ENCODE results near the gene RHBG. TPM values are rescaled to one million over a fixed set of nuclear protein-coding genes. Genes with fewer than 3 reads are reported as not detected.
A peak's percentile ranks its signal among the peaks of the same experiment; 100 is the strongest.
"Not testable (repeated sequence)": the region's sequence is repeated elsewhere in the genome, so short reads cannot be mapped to it uniquely, and the experiment has no call there.

RHBG gene
- 10 to 100 TPM in 3 of 4 donors, under 1 TPM in 1; 0.26 to 26.3 (median 10.4) TPM for polyA plus RNA-seq (ENCODE audit: insufficient read length in 4 of 4)

- DNase-seq (ENCODE audit: low read depth in 4 of 4, low spot score in 3 of 4), result no peak
These were observed at the start of gene RHBG for GRCh38 chr1:156368889-156369684. Gene RHBG (plus strand): TSS chr1:156369211. CDS start chr1:156369250, 39 bp downstream.

- no peak for DNase-seq (ENCODE audit: low read depth in 4 of 4, low spot score in 3 of 4)
These were observed 49.3 kb upstream of the RHBG start for GRCh38 chr1:156319664-156320063.

- no peak for DNase-seq (ENCODE audit: low read depth in 4 of 4, low spot score in 3 of 4)
These were observed 48.5 kb upstream of the RHBG start for GRCh38 chr1:156320560-156320959.

- DNase-seq (ENCODE audit: low read depth in 4 of 4, low spot score in 3 of 4), result not testable (repeated sequence)
These were observed 45.8 kb upstream of the RHBG start for GRCh38 chr1:156323179-156323578.

GRCh38 chr1:156336242-156336641 is 32.8 kb upstream of the RHBG start:
- no peak for DNase-seq (ENCODE audit: low read depth in 4 of 4, low spot score in 3 of 4)

- no peak for DNase-seq (ENCODE audit: low read depth in 4 of 4, low spot score in 3 of 4)
These were observed 31.7 kb upstream of the RHBG start for GRCh38 chr1:156337052-156337887.

GRCh38 chr1:156337888-156338179 is 31.2 kb upstream of the RHBG start:
- no peak for DNase-seq (ENCODE audit: low read depth in 4 of 4, low spot score in 3 of 4)

- DNase-seq (ENCODE audit: low read depth in 4 of 4, low spot score in 3 of 4), result peak; percentile 99
These were observed 30.6 kb upstream of the RHBG start, which contains the start of the genes CCT3 and TSACC for GRCh38 chr1:156338180-156338976. Gene CCT3 (minus strand): TSS chr1:156338292. CDS start chr1:156338184, 108 bp downstream. Gene TSACC (plus strand): TSS chr1:156338526. CDS start chr1:156339758, 1,232 bp downstream.

GRCh38 chr1:156342166-156342955 is 26.6 kb upstream of the RHBG start:
- DNase-seq (ENCODE audit: low read depth in 4 of 4, low spot score in 3 of 4), result no peak

GRCh38 chr1:156344409-156344808 is 24.6 kb upstream of the RHBG start:
- DNase-seq (ENCODE audit: low read depth in 4 of 4, low spot score in 3 of 4), result no peak

- DNase-seq (ENCODE audit: low read depth in 4 of 4, low spot score in 3 of 4), result not testable (repeated sequence)
These were observed 23.0 kb upstream of the RHBG start for GRCh38 chr1:156346035-156346434.

- DNase-seq (ENCODE audit: low read depth in 4 of 4, low spot score in 3 of 4), result no peak
These were observed 22.4 kb upstream of the RHBG start for GRCh38 chr1:156346636-156347035.

- DNase-seq (ENCODE audit: low read depth in 4 of 4, low spot score in 3 of 4), result no peak
These were observed 21.7 kb upstream of the RHBG start for GRCh38 chr1:156347331-156347730.

- DNase-seq (ENCODE audit: low read depth in 4 of 4, low spot score in 3 of 4), result not testable (repeated sequence)
These were observed 16.5 kb upstream of the RHBG start for GRCh38 chr1:156352481-156352880.

- no peak for DNase-seq (ENCODE audit: low read depth in 4 of 4, low spot score in 3 of 4)
These were observed 12.6 kb upstream of the RHBG start for GRCh38 chr1:156356262-156356874.

- peak in 1 of 4 donors; percentile 37 for DNase-seq (ENCODE audit: low read depth in 4 of 4, low spot score in 3 of 4)
These were observed 12.0 kb upstream of the RHBG start for GRCh38 chr1:156356875-156357534.

- DNase-seq (ENCODE audit: low read depth in 4 of 4, low spot score in 3 of 4), result no peak
These were observed 11.0 kb upstream of the RHBG start for GRCh38 chr1:156357977-156358376.

GRCh38 chr1:156358641-156359040 is 10.4 kb upstream of the RHBG start:
- DNase-seq (ENCODE audit: low read depth in 4 of 4, low spot score in 3 of 4), result no peak

- no peak for DNase-seq (ENCODE audit: low read depth in 4 of 4, low spot score in 3 of 4)
These were observed 9.8 kb upstream of the RHBG start for GRCh38 chr1:156359249-156359648.
